ENCODE results near the gene RBP5.

DNA sequence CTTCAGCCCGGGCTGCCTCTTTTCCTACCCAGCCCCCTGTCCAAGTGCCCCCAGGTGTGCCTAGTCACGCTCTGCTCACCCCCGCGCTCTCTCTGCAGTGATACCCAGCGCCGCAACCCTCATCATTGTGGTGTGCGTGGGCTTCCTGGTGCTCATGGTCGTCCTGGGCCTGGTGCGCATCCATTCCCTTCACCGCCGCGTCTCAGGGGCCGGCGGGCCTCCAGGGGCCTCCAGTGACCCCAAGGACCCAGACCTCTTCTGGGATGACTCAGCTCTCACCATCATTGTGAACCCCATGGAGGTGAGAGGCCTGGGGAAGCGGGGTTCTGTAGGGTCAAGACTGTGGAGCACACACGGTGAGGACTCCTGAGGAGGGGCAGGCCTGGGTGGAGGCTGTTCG, 28.7 kb upstream of the RBP5 start:
- TF ChIP-seq, protein P1, sequence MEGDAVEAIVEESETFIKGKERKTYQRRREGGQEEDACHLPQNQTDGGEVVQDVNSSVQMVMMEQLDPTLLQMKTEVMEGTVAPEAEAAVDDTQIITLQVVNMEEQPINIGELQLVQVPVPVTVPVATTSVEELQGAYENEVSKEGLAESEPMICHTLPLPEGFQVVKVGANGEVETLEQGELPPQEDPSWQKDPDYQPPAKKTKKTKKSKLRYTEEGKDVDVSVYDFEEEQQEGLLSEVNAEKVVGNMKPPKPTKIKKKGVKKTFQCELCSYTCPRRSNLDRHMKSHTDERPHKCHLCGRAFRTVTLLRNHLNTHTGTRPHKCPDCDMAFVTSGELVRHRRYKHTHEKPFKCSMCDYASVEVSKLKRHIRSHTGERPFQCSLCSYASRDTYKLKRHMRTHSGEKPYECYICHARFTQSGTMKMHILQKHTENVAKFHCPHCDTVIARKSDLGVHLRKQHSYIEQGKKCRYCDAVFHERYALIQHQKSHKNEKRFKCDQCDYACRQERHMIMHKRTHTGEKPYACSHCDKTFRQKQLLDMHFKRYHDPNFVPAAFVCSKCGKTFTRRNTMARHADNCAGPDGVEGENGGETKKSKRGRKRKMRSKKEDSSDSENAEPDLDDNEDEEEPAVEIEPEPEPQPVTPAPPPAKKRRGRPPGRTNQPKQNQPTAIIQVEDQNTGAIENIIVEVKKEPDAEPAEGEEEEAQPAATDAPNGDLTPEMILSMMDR (IDR thresholded peaks at IDR 0.05), result no peak
- TF ChIP-seq POLR2A (IDR thresholded peaks at IDR 0.05), result no peak
